SK-N-SH treated with all-trans-retinoic acid at 6 μM for 48 hours (cell line): ENCODE measurements around the gene SPTA1.

Source experiments
- ARNTL ChIP-seq: fragments of 450-650 bp; formaldehyde crosslinking; IDR thresholded peaks from 2 replicates; pipeline ENCODE4 v1.5.0; 2020; ENCODE audit warnings: low read depth, mild to moderate bottlenecking, moderate library complexity, borderline replicate concordance
- BACH2 ChIP-seq: fragments of 250-450 bp; sonication (Bioruptor Pico); IDR thresholded peaks from 2 replicates; pipeline ENCODE4 v1.9.0; 2021; ENCODE audit warnings: mild to moderate bottlenecking, borderline replicate concordance
- ESRRG ChIP-seq: fragments of 250-450 bp; sonication (Bioruptor Pico); IDR thresholded peaks from 2 replicates; pipeline ENCODE4 v1.6.1; 2021; ENCODE audit warnings: mild to moderate bottlenecking
- GLIS3 ChIP-seq: fragments of 250-450 bp; sonication (Bioruptor Pico); IDR thresholded peaks from 2 replicates; pipeline ENCODE4 v1.5.0; 2020; ENCODE audit warnings: mild to moderate bottlenecking, moderate library complexity
- PATZ1 ChIP-seq: fragments of 250-450 bp; sonication (Bioruptor Pico); IDR thresholded peaks from 2 replicates; pipeline ENCODE4 v1.8.0; 2020; ENCODE audit warnings: mild to moderate bottlenecking, moderate library complexity, borderline replicate concordance
- PPARA ChIP-seq: fragments of 250-450 bp; sonication (Bioruptor Pico); IDR thresholded peaks from 2 replicates; pipeline ENCODE4 v1.5.0; 2020; ENCODE audit warnings: mild to moderate bottlenecking, borderline replicate concordance
- TCF4 ChIP-seq: fragments of 250-450 bp; sonication (Bioruptor Pico); IDR thresholded peaks from 2 replicates; pipeline ENCODE4 v1.8.0; 2021; ENCODE audit warnings: mild to moderate bottlenecking, moderate library complexity, borderline replicate concordance
- ZC3H10 ChIP-seq: fragments of 250-450 bp; sonication (Bioruptor Pico); IDR thresholded peaks from 2 replicates; pipeline ENCODE4 v1.5.1; 2021; ENCODE audit warnings: mild to moderate bottlenecking, moderate library complexity
- ZFP30 ChIP-seq: fragments of 450-650 bp; formaldehyde crosslinking; IDR thresholded peaks from 2 replicates; pipeline ENCODE4 v1.5.0; 2022; ENCODE audit warnings: mild to moderate bottlenecking, moderate library complexity
- ZNF70 ChIP-seq: fragments of 450-650 bp; formaldehyde crosslinking; IDR thresholded peaks from 2 replicates; pipeline ENCODE4 v1.5.0; 2020; ENCODE audit warnings: mild to moderate bottlenecking, moderate library complexity
- ZNF8 ChIP-seq: fragments of 450-650 bp; formaldehyde crosslinking; IDR thresholded peaks from 2 replicates; pipeline ENCODE4 v1.5.0; 2020; ENCODE audit warnings: mild to moderate bottlenecking, moderate library complexity
- TF ChIP-seq, protein P1 (sequence below): fragments of 250-450 bp; sonication (Bioruptor Pico); IDR thresholded peaks from 2 replicates; pipeline ENCODE4 v1.8.0; 2021; ENCODE audit warnings: low read depth, mild to moderate bottlenecking, moderate library complexity, borderline replicate concordance

- no peak for TF ChIP-seq PPARA
- no peak for TF ChIP-seq ARNTL (CRISPR knock-in tag)
- TF ChIP-seq GLIS3 (CRISPR knock-in tag): no peak
- TF ChIP-seq TCF4 (CRISPR knock-in tag): no peak
- TF ChIP-seq PATZ1 (CRISPR knock-in tag): no peak
- no peak for TF ChIP-seq ESRRG (CRISPR knock-in tag)
- no peak for TF ChIP-seq ZFP30 (CRISPR knock-in tag)
- no peak for TF ChIP-seq ZNF8
- no peak for TF ChIP-seq ZC3H10 (CRISPR knock-in tag)
- no peak for TF ChIP-seq BACH2 (CRISPR knock-in tag)
- no peak for TF ChIP-seq ZNF70 (CRISPR knock-in tag)
- TF ChIP-seq, protein P1, sequence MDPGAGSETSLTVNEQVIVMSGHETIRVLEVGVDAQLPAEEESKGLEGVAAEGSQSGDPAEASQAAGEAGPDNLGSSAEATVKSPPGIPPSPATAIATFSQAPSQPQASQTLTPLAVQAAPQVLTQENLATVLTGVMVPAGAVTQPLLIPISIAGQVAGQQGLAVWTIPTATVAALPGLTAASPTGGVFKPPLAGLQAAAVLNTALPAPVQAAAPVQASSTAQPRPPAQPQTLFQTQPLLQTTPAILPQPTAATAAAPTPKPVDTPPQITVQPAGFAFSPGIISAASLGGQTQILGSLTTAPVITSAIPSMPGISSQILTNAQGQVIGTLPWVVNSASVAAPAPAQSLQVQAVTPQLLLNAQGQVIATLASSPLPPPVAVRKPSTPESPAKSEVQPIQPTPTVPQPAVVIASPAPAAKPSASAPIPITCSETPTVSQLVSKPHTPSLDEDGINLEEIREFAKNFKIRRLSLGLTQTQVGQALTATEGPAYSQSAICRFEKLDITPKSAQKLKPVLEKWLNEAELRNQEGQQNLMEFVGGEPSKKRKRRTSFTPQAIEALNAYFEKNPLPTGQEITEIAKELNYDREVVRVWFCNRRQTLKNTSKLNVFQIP (CRISPR knock-in tag): no peak
Measured at GRCh38 chr1:158689110-158689509, 2.6 kb upstream of the SPTA1 start.
